ENCODE results near the gene C15orf39.
"Not testable (repeated sequence)": the region's sequence is repeated elsewhere in the genome, so short reads cannot be mapped to it uniquely, and the experiment has no call there.

DNA sequence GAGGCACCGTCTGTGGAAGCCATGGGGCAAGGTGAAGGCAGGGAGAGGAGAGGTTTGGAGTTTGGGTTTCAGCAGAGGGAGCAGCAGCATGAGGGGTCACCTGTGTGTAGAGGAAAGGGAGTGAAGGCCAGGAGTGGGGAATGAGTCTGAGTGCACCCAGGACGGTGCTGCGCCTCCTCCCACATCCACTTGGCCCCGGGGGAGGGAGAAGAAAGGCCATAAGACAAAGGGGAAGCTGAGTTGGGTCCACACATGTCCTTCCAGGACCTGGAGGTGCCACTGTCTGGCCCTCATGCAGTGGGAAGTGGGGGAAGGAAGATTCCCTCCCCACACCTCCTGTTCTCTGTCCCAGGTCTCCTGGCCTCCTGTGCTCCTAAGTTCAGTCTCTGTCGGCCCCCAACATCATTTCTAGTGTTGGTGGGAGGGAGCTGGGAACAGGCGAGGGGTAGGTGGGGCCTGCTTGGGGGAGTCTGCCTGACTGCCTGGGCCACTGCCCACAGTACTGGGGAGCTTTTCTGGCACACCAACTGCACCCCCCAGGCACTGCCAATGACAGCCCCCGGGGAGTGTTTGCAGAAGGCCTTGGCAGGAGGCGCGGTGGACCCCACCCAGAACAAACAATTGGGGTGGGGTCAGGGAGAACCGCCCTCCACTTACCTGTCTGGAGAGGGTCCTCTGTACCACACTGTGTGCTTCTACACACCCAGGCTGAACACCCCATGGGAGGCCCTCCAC lies 23.6 kb downstream of the C15orf39 start:
- not testable (repeated sequence) for TF ChIP-seq POLR2AphosphoS5 (IDR thresholded peaks at IDR 0.05; ENCODE audit: borderline replicate concordance, low read depth, low read length); EZH2 (IDR thresholded peaks at IDR 0.05); FOXP2 (optimal IDR thresholded peaks at IDR 0.05; ENCODE audit: control extremely low read depth, extremely low read length, insufficient read depth)

Data from SK-N-MC (cell line).